HG03196 (cell line): ENCODE results near the gene ETS1.

Source experiments
- ATAC-seq: cut with Tn5 transposase; IDR thresholded peaks from one replicate; pipeline ENCODE4 v1.9.1; 2021; ENCODE audit not compliant: unreplicated experiment

Gene ETS1

GRCh38 chr11:128411150-128411549 is 176.2 kb downstream of the ETS1 start:
- ATAC-seq: no peak

- no peak for ATAC-seq
Measured at GRCh38 chr11:128409476-128409875, 177.9 kb downstream of the ETS1 start.
